HG02642 (cell line): ENCODE measurements around the gene PKIG.

ENCODE experiments used
- ATAC-seq: cut with Tn5 transposase; IDR thresholded peaks from one replicate; pipeline ENCODE4 v1.9.1; 2021; ENCODE audit warnings: mild to moderate bottlenecking; ENCODE audit not compliant: unreplicated experiment, poor library complexity

Gene PKIG

DNA sequence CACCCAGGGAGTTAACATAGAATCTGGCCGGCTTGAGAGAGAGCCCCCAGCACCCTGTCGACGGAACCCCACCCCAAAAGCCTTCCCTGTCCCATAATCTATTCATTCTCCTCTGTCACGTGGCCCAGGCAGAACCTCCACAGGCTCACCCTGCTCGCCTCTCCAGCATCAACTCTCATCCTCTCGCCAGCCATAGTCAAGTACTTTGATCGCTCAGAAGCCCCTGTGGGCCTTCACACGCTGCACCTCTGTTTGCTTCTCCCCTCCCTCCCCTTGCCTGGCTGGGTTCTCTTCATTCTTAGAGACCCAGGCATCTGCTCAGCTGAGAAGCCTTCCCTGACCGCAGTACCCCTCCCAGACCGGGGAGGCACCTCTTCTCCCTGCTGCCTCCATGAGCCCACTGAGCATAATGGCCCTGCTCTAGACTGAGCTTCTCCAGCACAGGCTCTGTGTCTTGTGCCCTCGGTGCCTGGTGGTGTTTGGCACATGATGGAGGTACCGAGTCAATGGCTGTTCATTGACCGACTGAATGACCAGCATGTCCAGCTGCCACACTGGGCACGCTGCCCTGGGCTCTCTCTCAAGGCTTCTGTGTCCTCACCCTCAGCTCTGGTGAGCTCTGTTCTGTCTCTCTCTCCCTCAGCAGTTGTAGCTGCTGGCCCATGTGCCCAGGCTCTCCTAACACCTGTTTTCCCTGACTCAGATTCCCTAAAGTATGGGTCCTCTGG, 33.7 kb downstream of the PKIG start:
- ATAC-seq = no peak

- ATAC-seq = no peak
Measured at GRCh38 chr20:44616604-44616964, 34.2 kb downstream of the PKIG start.

- no peak for ATAC-seq
Measured at GRCh38 chr20:44618318-44618731, 35.9 kb downstream of the PKIG start.

DNA sequence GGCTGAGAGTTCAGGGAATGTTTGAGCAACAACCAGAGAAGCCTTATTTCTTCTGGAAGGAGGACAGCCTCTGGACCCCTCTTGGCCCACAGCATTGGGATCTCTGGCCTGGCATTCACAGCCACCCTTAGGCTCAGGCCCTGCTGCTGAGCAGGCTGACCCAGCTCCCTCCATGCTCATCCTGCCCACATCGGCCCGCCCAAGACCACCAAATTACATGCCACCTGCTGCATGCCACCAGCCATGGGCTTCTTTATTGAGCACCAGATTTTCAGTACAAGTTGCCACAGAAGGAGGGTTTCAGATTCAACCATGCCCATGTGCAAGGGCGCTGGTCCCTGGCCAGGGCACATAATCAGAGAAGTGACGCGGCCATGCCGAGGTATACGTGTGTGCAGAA, 36.9 kb downstream of the PKIG start:
- ATAC-seq = no peak

- ATAC-seq = no peak
Measured at GRCh38 chr20:44620030-44620429, 37.7 kb downstream of the PKIG start.

DNA sequence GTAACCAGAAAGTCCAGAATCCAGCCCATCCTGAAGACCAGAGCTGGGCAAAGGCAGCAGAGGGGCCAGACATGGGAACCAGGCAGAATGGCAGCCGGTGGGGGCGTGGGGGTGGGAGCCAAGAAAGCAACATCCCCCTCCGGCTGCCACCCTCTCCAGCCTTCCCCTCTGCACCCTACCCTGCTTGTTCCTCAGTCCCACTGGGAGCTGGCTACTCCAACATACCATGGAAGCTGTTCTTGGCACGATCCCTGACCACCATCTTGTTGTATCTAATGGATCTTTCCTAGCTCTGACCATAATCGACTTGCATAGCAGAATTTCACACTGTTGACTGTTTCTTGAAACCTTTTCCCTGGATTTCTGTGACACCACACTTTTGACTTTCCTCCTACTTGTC, 38.9 kb downstream of the PKIG start:
- ATAC-seq = no peak

GRCh38 chr20:44621939-44622338, 39.6 kb downstream of the PKIG start:
- ATAC-seq = no peak

DNA sequence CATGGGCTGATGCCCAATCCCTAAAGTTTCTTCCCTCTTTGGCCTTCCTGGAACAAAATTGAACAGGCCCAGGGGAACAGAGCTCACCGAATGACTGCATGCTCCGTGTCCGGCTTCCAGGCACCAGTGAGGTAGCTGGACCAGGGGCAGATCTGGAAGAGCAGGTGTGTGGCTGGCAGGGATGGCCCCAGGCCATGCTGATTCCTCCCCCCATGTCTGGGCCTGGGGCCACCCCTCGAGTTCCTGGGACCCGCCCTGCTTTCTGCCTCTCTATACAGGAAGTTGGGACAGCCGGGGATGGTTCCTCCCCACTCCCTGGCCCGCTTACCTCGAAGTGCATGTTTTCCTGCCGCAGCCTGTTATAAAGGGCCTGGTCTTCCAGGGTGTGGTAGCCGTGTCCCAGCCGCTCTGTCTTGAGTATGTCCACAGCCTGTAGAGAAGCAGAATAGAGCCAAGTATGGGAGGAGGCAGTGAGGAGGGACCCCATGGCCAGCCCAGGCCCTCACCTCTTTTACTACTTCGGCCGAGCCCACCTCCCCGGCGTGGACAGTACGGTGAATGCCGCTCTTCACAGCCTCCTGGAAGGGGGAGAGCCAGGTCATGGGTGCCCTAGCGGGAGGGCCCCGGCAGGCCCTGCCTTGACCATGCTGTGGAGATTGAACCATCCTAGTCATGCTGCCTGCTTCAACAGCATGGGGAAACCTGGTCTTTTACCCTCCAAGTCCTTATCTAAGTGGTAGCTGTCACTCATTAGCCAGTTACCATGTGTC, 40.3 kb downstream of the PKIG start:
- no peak for ATAC-seq

- ATAC-seq = no peak
Measured at GRCh38 chr20:44624152-44624551, 41.8 kb downstream of the PKIG start.

GRCh38 chr20:44624743-44625271, 42.4 kb downstream of the PKIG start:
- no peak for ATAC-seq

DNA sequence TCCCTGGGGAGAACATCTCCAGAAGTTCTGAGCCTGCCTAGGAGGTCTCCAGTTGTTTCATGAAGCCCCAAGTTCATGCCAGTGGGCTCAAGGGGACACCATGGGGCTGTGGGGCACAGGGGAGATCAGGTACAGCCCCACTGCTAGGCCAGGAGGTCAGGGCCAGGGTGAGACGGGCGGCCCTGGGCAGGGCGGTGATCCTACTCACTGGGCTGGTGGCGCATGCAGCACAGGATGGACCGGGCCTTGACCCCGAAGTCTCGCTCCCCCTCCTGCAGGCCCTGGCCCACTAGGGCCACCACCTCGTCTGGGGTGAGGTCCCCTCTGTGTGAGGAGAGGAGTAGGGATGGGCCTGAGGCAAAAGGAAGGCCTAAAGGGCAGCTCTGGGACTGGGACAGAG, 43.0 kb downstream of the PKIG start:
- ATAC-seq = no peak

- no peak for ATAC-seq
Measured at GRCh38 chr20:44626278-44626677, 43.9 kb downstream of the PKIG start.

DNA sequence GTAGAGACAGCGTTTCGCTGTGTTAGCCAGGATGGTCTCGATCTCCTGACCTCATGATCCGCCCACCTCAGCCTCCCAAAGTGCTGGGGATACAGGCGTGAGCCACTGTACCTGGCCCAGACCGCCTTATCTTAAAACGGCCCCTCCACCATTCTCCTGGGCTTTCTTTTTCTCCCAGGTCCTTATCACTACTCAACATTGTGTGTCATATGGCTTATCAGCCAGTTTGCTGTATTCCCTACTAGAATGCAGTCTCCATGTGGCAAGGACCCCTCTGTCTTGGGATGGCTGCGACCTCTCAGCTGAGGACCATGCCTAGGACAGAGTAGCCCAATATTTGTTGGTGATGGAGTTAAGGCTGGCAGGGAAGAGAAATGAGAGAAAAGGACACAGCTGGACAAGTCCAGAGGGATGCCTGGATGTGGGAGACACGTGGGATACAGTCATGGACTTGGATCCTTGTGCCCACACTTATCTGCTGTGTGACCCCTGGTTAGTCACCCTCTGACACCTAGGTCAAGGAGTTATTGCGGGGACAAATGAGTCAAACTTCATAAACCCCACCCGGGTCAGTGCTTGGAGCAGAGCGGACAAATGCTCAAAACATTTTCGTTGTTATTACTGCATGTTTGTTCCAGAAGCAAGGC, 45.1 kb downstream of the PKIG start:
- ATAC-seq = no peak

- no peak for ATAC-seq
Measured at GRCh38 chr20:44629017-44629385, 46.6 kb downstream of the PKIG start.

DNA sequence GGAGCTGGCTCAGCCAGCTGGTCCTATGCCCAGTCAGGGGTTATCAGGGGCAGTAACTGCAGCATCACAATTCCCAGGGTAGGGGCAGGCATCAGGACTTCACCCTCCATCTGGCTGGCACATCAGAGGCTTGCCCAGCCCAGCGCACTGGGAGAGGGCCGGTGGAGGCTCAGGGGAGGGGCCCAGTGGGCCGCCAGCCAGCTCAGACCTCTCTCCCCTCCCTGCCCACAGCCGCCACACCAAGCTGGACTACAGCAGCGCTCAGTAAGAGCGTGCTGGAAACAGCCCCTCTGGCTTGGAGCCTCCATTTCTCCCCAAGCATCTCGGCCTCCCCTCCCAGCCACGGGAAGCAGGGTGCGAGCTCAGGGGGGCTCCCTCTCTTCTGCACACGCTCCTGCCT, 47.2 kb downstream of the PKIG start:
- no peak for ATAC-seq

DNA sequence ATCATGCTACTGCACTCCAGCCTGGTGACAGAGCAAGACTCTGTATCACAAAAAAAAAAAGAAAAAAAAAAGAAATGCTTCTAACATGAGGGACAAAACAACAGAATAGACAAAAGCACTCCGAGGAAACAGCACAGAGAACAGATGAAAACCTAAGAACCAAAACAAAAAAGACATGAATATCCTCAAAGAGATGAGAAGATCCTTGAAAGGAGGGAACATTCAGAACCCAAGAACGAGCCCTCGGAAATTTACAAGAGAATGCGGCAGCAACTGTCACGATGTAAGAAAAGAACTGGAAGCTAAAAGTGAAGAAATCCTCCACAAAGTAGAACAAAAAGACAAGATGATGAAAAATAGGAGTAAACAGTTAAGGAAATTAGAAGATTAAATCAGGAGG, 47.9 kb downstream of the PKIG start:
- ATAC-seq = no peak

- ATAC-seq = no peak
Measured at GRCh38 chr20:44632103-44632752, 49.8 kb downstream of the PKIG start.

GRCh38 chr20:44633187-44633810, 50.9 kb downstream of the PKIG start:
- no peak for ATAC-seq

DNA sequence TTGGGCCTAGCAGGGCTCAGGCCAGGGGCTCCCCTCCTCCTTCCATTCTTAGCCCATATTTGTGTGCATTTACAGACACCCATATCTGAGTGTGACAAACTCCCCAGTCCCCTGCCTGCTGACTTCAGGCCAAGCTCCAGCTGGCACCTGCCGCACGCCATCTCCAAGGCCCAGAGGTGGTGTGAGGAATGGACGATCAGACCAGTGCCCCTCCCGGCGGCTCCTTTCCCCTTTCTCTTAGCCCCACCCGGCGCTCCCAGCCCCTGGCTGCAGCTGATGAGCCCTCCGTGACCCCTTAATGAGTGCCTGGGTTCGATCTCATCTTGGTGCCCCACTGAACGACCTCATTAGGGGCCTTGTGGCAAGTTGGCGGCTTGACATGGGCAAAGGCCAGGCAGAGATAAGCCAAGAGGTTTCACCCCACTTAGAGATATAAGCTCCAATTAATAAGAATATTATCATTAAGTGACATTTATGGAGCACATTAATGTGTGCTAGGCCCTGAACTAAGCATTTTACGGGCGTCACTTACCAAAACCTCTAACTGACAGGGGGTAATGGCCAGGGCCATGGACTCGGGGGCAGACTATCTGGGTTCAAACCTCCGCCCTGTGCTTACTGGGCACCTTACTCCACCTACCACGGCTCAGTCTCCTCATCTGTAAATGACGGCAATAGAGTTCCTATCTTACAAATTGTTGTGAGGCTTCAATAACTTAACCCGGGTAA, 51.7 kb downstream of the PKIG start:
- ATAC-seq = no peak

DNA sequence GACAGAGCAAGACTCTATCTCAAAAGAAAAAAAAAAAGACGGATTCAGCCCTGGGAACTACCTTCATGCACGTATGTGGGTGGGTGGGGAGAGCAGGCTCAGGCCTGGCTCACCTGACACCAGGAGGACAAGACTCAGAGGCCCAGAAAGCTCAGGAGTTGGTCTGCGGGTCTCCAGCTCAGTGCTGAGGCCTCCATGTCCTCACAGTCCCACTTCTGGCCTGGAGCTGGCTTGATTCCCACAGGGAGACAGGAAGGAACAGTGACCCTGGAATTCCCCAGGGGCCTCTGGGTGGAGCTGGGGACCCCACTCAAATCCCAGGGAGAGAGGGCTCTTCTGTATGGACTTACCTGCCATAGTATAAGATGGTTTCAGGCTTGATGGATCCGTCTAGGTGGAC, 53.5 kb downstream of the PKIG start:
- no peak for ATAC-seq
